SU-DHL-6 (cell line): ENCODE measurements around the gene TPGS1.

ENCODE experiments used
- CTCF ChIP-seq: fragments of 200-600 bp; sonication (generic); IDR thresholded peaks from one replicate; pipeline ENCODE4 v1.5.1; 2017; ENCODE audit warnings: antibody characterized with exemption, mild to moderate bottlenecking, low read length, moderate library complexity; ENCODE audit not compliant: insufficient read depth, poor library complexity, severe bottlenecking
- EZH2phosphoT487 ChIP-seq: fragments of 200-600 bp; sonication (generic), shearing (Covaris generic); conservative IDR thresholded peaks from 2 replicates; pipeline ENCODE4 v1.6.1; 2018; ENCODE audit warnings: mild to moderate bottlenecking, antibody characterized with exemption, low read length, moderate library complexity, mixed read lengths

GRCh38 chr19:474126-475078 lies 32.9 kb upstream of the TPGS1 start:
- TF ChIP-seq CTCF (no peak), EZH2phosphoT487 (no peak)
